GM19463 (cell line): ENCODE results near the gene AR.

Experiments
- ATAC-seq: cut with Tn5 transposase; IDR thresholded peaks from one replicate; pipeline ENCODE4 v1.9.1; 2021; ENCODE audit warnings: mild to moderate bottlenecking, moderate library complexity; ENCODE audit not compliant: unreplicated experiment

AR gene

GRCh38 chrX:67563469-67564448, 19.9 kb downstream of the AR start:
- no peak for ATAC-seq

GRCh38 chrX:67564475-67564874, 20.7 kb downstream of the AR start:
- no peak for ATAC-seq

DNA sequence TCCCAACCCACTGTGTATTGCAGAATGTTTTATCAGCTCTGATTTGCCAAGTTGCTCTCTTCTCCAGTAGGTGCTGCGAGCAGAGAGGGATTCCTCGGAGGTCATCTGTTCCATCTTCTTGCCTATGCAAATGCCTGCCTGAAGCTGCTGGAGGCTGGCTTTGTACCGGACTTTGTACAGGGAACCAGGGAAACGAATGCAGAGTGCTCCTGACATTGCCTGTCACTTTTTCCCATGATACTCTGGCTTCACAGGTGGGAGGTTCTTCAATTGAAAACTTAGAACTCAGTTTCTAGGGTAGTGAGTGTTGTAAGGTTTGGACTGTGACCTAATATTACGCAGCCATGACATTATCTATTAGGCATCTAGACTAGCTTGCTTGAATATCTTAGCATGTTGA, 24.9 kb downstream of the AR start:
- ATAC-seq = no peak

DNA sequence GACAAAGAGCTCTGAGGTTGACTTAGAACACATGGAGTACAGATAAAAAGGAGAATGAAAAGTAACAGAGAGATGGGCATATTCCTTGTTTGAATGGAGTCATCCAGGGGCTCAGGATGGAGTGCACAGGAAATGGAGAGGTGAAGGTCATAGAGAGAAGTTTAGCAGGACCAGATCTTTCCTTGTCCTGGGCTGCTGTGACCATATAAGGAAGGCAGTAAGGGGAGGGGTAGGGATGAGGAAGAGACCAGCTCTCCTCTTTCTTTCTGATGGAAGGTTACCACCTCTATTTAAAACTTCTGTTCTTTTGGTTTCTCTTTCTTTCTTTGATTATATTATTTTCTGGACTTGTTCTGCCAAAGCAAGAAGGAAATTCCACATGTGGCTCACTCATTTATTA, 27.0 kb downstream of the AR start:
- no peak for ATAC-seq

DNA sequence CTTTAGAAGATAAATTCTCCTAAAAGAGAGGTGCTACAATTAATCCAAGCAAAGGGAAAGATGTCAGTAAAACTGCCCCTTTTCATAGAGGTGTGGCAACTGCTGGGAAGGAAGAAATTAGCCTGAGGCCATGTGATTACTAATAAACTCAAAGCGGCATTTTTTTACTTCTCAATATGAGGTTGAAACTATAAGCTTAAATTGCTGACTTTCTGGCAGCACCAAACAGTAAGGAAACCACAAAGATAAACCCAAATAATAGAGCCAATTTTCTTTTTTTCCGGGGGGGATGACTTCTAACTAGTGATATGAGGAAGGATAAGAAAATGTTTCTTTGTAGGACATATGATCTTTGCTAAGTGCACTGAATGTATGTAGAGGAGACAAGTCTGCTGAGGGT, 30.9 kb downstream of the AR start:
- ATAC-seq = no peak

DNA sequence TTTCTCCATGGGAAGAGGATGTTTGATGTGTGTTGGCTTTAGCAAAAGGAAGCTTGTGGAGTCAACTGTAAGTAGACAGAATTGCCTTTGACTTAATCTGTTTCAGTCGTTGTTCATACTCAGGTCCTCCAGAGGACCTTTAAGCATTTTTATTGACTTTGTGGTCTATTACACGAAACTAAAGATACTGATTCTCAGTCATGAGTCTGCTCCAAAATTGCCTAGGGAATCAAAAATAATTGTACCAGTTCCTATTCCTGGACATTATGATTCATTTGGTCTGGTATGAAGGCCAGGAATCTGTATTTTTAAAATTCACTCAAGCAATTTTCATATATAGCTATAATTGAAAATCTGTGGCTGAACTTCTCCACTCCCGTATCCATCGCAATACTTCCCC, 38.6 kb downstream of the AR start:
- no peak for ATAC-seq

- ATAC-seq = no peak
Measured at GRCh38 chrX:67583171-67583570, 39.4 kb downstream of the AR start.

GRCh38 chrX:67585401-67585800, 41.6 kb downstream of the AR start:
- ATAC-seq = no peak

- ATAC-seq = no peak
Measured at GRCh38 chrX:67587946-67588624, 44.3 kb downstream of the AR start.

GRCh38 chrX:67596839-67597790, 53.3 kb downstream of the AR start:
- ATAC-seq = no peak

GRCh38 chrX:67599532-67599931, 55.7 kb downstream of the AR start:
- no peak for ATAC-seq

GRCh38 chrX:67601771-67602170, 58.0 kb downstream of the AR start:
- ATAC-seq = no peak

- peak; percentile 87 for ATAC-seq
Measured at GRCh38 chrX:67604979-67605703, 61.3 kb downstream of the AR start.

- ATAC-seq = no peak
Measured at GRCh38 chrX:67607466-67607865, 63.6 kb downstream of the AR start.

DNA sequence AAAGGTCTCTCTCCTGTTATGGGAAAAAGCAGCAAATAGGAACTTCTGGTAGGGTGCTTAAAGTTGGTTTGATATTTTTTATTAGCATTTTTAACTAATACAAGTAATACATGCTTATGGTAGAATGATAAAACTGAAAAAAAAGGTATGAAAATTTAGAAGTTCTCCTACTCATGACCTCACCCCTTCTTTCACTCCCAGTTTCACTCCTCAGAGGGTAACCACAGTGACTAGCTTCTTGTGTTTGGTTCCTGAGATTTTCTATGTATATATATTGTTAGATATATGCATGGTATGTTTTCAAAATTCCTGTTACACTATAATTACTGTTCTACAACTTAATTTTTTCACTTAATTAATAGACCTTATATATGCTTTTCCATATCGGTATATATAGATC, 66.5 kb downstream of the AR start:
- peak; percentile 56 for ATAC-seq

GRCh38 chrX:67612231-67612630, 68.4 kb downstream of the AR start:
- no peak for ATAC-seq

GRCh38 chrX:67613366-67613765, 69.5 kb downstream of the AR start:
- no peak for ATAC-seq

GRCh38 chrX:67613996-67614395, 70.2 kb downstream of the AR start:
- no peak for ATAC-seq

- ATAC-seq = no peak
Measured at GRCh38 chrX:67614423-67614822, 70.6 kb downstream of the AR start.

GRCh38 chrX:67619253-67619652, 75.4 kb downstream of the AR start:
- peak; percentile 82 for ATAC-seq
